Measurements from ENCODE around the gene ONECUT2. TPM values are rescaled to one million over a fixed set of nuclear protein-coding genes. Genes with fewer than 3 reads are reported as not detected.

Gene ONECUT2
- total RNA-seq, 1 experiment from 2014 or later: 4.3 TPM

DNA sequence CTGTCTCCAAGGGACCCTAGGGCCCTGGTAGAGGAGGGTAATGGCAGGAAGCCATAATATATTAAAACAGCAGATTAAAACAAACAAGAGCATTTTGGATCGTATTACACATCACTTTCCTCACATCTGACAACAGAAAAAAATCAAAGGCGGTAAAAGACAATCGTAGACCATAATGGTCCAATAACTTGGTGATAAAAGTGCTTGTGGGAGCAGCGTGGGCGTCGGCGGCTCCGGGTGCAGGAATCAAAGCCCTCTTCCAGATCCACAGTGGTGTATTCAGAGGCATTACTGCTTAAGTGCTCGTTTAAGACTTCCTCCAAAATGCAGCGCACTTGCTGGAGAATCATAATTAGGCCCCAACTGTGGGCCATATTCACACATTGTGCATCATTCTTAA is 83.4 kb downstream of the ONECUT2 start:
- POLR2A ChIA-PET: no interaction called here
- H3K27me3 ChIP-seq (ENCODE audit: insufficient read depth, low read length): no peaks in the 10 kb centered on the region

DNA sequence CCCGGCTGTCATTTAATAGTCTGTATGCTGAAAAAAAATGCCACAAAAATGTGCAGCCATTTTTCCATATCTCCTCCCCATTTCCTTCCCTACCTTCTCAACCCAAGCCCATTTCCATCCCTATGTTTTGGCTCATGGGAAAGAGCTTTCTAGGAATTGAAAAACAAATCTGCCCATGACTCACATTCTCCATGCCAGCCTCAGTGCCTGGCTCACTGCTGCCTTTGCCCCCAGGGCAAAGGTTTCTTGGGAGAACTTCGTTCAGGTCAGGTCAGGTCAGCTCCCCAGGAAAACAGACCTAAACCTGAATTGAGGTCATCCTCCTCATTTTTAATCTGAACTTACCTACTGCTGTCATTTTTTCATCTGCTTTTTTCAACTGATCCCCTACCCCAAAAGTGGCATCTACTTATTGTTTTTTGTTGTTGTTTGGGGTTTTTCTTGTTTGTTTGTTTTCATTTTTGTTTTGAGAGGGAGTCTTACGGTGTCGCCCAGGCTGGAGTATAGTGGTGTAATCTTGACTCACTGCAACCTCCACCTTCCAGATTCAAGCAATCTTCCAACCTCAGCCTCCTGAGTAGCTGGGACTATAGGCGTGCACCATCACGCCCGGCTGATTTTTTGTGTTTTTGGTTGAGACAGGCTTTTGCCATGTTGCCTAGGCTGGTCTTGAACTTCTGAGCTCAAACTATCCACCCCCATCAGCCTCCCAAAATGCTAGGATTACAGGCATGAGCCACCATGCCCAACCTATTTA is 84.7 kb downstream of the ONECUT2 start:
- DNase-seq (ENCODE audit: low read depth, low spot score) (no peak), ATAC-seq (no peak)
- RAD21 ChIA-PET (ENCODE audit: low non-redundant PET in 1 of 2, low total read pairs in 2 of 2, uncharacterized antibody in 2 of 2, unreplicated experiment in 2 of 2): no interaction called here
- Histone ChIP-seq H3K4me3 (replicated peaks in 1 of 2; ENCODE audit: low read depth in 1 of 2, low read length in 2 of 2) (no peak overlapping the region), H3K79me2 (ENCODE audit: insufficient read depth, low read length) (no peaks in the 10 kb centered on the region), H2AFZ (ENCODE audit: low read depth, low read length, poor library complexity, severe bottlenecking) (no peak overlapping the region), H3K9me2 (ENCODE audit: insufficient read depth) (no peaks in the 10 kb centered on the region), H3K36me3 (ENCODE audit: control insufficient read depth in 1 of 2, insufficient read depth in 2 of 2, low read length in 2 of 2) (no peaks in the 10 kb centered on the region), H3K9me3 (ENCODE audit: control insufficient read depth in 1 of 2, insufficient read depth in 1 of 2, low read depth in 1 of 2, low read length in 2 of 2) (no peaks in the 10 kb centered on the region), H3K9ac (ENCODE audit: low read length) (no peak overlapping the region), H3K27ac (ENCODE audit: low read depth, low read length) (no peak overlapping the region), H4K20me1 (ENCODE audit: insufficient read depth) (no peaks in the 10 kb centered on the region), H3K4me1 (ENCODE audit: control insufficient read depth in 1 of 2, insufficient read depth in 2 of 2, low read length in 2 of 2) (no peaks in the 10 kb centered on the region), H3K4me2 (ENCODE audit: low read length) (no peak overlapping the region), H3K27me3 (ENCODE audit: insufficient read depth, low read length) (no peaks in the 10 kb centered on the region)
- BruUV-seq (replicated peaks): no TSS peak
- intact Hi-C loops (cut with micrococcal nuclease): no loop called here
- POLR2A ChIA-PET: no interaction called here
- CTCF ChIA-PET: no interaction called here
- TF ChIP-seq EZH2phosphoT487 (IDR thresholded peaks at IDR 0.05; ENCODE audit: borderline replicate concordance) (no peak), SP1 (IDR thresholded peaks at IDR 0.05; ENCODE audit: low read depth) (no peak), FOSL1 (IDR thresholded peaks at IDR 0.05; ENCODE audit: low read depth) (no peak), CBX3 (IDR thresholded peaks at IDR 0.05; ENCODE audit: low read depth) (no peak), JUND (IDR thresholded peaks at IDR 0.05) (no peak)
- TF ChIP-seq, protein P1, sequence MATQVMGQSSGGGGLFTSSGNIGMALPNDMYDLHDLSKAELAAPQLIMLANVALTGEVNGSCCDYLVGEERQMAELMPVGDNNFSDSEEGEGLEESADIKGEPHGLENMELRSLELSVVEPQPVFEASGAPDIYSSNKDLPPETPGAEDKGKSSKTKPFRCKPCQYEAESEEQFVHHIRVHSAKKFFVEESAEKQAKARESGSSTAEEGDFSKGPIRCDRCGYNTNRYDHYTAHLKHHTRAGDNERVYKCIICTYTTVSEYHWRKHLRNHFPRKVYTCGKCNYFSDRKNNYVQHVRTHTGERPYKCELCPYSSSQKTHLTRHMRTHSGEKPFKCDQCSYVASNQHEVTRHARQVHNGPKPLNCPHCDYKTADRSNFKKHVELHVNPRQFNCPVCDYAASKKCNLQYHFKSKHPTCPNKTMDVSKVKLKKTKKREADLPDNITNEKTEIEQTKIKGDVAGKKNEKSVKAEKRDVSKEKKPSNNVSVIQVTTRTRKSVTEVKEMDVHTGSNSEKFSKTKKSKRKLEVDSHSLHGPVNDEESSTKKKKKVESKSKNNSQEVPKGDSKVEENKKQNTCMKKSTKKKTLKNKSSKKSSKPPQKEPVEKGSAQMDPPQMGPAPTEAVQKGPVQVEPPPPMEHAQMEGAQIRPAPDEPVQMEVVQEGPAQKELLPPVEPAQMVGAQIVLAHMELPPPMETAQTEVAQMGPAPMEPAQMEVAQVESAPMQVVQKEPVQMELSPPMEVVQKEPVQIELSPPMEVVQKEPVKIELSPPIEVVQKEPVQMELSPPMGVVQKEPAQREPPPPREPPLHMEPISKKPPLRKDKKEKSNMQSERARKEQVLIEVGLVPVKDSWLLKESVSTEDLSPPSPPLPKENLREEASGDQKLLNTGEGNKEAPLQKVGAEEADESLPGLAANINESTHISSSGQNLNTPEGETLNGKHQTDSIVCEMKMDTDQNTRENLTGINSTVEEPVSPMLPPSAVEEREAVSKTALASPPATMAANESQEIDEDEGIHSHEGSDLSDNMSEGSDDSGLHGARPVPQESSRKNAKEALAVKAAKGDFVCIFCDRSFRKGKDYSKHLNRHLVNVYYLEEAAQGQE (IDR thresholded peaks at IDR 0.05; ENCODE audit: low read depth): no peak
- TF ChIP-seq, protein P2, sequence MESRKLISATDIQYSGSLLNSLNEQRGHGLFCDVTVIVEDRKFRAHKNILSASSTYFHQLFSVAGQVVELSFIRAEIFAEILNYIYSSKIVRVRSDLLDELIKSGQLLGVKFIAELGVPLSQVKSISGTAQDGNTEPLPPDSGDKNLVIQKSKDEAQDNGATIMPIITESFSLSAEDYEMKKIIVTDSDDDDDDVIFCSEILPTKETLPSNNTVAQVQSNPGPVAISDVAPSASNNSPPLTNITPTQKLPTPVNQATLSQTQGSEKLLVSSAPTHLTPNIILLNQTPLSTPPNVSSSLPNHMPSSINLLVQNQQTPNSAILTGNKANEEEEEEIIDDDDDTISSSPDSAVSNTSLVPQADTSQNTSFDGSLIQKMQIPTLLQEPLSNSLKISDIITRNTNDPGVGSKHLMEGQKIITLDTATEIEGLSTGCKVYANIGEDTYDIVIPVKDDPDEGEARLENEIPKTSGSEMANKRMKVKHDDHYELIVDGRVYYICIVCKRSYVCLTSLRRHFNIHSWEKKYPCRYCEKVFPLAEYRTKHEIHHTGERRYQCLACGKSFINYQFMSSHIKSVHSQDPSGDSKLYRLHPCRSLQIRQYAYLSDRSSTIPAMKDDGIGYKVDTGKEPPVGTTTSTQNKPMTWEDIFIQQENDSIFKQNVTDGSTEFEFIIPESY (IDR thresholded peaks at IDR 0.05; ENCODE audit: extremely low read depth, insufficient replicate concordance, low read length): no peak

More for the DNA sequence above, 83.4 kb downstream of the ONECUT2 start:
- Histone ChIP-seq H3K4me2 (ENCODE audit: low read length) (no peak overlapping the region), H3K9ac (ENCODE audit: low read length) (no peak overlapping the region), H3K4me1 (ENCODE audit: control insufficient read depth in 1 of 2, insufficient read depth in 2 of 2, low read length in 2 of 2) (no peaks in the 10 kb centered on the region), H3K79me2 (ENCODE audit: insufficient read depth, low read length) (no peaks in the 10 kb centered on the region), H3K4me3 (replicated peaks in 1 of 2; ENCODE audit: low read depth in 1 of 2, low read length in 2 of 2) (no peak overlapping the region), H3K9me2 (ENCODE audit: insufficient read depth) (no peaks in the 10 kb centered on the region), H2AFZ (ENCODE audit: low read depth, low read length, poor library complexity, severe bottlenecking) (no peak overlapping the region), H3K9me3 (ENCODE audit: control insufficient read depth in 1 of 2, insufficient read depth in 1 of 2, low read depth in 1 of 2, low read length in 2 of 2) (no peaks in the 10 kb centered on the region), H3K27ac (ENCODE audit: low read depth, low read length) (no peak overlapping the region), H3K36me3 (ENCODE audit: control insufficient read depth in 1 of 2, insufficient read depth in 2 of 2, low read length in 2 of 2) (no peaks in the 10 kb centered on the region), H4K20me1 (ENCODE audit: insufficient read depth) (no peaks in the 10 kb centered on the region)
- intact Hi-C loops (cut with micrococcal nuclease): no loop called here
- no peak for DNase-seq (ENCODE audit: low read depth, low spot score)
- TF ChIP-seq SP1 (IDR thresholded peaks at IDR 0.05; ENCODE audit: low read depth): no peak
- TF ChIP-seq, protein P3, sequence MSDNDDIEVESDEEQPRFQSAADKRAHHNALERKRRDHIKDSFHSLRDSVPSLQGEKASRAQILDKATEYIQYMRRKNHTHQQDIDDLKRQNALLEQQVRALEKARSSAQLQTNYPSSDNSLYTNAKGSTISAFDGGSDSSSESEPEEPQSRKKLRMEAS (IDR thresholded peaks at IDR 0.05): no peak
- no peak for TF ChIP-seq POLR2AphosphoS5 (IDR thresholded peaks at IDR 0.05; ENCODE audit: low read depth, low read length)
- TF ChIP-seq, protein P4, sequence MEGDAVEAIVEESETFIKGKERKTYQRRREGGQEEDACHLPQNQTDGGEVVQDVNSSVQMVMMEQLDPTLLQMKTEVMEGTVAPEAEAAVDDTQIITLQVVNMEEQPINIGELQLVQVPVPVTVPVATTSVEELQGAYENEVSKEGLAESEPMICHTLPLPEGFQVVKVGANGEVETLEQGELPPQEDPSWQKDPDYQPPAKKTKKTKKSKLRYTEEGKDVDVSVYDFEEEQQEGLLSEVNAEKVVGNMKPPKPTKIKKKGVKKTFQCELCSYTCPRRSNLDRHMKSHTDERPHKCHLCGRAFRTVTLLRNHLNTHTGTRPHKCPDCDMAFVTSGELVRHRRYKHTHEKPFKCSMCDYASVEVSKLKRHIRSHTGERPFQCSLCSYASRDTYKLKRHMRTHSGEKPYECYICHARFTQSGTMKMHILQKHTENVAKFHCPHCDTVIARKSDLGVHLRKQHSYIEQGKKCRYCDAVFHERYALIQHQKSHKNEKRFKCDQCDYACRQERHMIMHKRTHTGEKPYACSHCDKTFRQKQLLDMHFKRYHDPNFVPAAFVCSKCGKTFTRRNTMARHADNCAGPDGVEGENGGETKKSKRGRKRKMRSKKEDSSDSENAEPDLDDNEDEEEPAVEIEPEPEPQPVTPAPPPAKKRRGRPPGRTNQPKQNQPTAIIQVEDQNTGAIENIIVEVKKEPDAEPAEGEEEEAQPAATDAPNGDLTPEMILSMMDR (IDR thresholded peaks at IDR 0.05 in 2 of 3, conservative IDR thresholded peaks at IDR 0.05 in 1 of 3; ENCODE audit: borderline replicate concordance in 1 of 3, insufficient read depth in 1 of 3, low read depth in 2 of 3, low read length in 2 of 3): no peak
- ChIA-PET RAD21 (ENCODE audit: low non-redundant PET in 1 of 2, low total read pairs in 2 of 2, uncharacterized antibody in 2 of 2, unreplicated experiment in 2 of 2) (no interaction called here), CTCF (no interaction called here)
- ATAC-seq: no peak
- no TSS peak for BruUV-seq (replicated peaks)

All from HCT116 (cell line).